Measurements from ENCODE around the gene RNF151.

GRCh38 chr16:2016407-2016922 is 49.8 kb downstream of the RNF151 start:
- TF ChIP-seq CTCF (conservative IDR thresholded peaks at IDR 0.05): peak; percentile 68
- no peak for TF ChIP-seq ZFX (IDR thresholded peaks at IDR 0.05)
